GM18873 (cell line): ENCODE data around the gene VIPR2.

Experiments used
- ATAC-seq: cut with Tn5 transposase; IDR thresholded peaks from one replicate; pipeline ENCODE4 v1.9.1; 2021; ENCODE audit warnings: mild to moderate bottlenecking, moderate library complexity, moderate number of reproducible peaks; ENCODE audit not compliant: unreplicated experiment, low FRiP score

The VIPR2 gene

DNA sequence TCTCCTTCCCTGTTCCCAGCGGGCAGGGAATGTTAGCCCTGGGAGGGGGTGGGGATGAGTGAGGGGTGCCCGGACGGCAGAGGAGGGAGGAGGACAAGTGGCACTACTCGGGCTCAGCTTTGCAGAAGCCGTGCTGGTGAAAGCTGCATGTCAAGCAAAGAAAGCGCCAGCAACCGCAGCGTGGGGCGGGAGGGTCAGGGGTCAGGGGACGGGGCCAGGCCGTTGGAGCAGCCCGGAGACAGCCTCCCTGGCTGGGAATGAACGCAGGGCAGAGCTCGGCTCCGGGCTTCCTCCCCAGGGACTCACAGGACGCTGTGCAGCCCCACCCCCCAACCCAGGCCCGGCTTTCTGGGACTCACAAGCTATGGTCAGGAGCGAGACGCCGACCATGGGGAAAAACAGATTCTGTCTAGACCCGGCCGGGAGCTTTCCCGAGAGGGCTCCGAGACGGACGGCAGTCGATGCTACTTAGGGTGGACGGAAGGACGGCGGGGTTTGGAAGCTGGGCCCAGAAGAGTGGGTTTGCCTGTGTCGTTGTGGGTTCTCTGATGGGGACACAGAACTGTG, 113.4 kb downstream of the VIPR2 start:
- no peak for ATAC-seq

DNA sequence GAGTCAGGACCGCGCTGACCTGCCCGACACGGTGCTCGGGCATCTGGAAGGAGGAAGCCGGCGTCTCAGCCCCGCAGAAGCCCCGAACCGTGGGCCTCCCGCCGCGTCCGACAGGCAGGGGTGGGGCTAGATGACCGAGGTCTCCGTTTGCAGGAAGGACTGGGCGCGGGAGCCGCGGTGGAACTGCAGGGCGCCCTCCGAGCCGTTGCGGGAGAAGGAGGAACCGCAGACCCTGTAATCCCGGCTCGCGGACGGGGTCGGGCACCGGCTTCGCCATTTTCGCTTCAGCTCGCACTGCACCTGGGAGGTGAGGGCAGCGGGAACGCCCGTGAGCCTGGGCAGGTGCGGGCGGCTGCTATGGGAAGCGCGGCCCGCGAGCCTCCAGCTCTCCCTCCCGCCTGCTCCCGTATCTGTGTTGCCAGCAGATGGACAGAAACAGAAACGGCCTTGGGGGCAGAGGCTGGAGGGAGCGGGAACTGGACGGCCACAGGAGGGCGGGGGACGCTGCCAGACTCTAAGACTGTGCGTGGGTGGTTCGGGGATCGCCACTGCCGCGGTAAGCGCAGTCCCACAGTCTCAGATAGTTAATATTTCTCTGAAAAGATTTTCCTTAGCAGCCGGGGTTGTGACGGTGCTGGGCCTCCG, 114.1 kb downstream of the VIPR2 start:
- ATAC-seq = no peak

DNA sequence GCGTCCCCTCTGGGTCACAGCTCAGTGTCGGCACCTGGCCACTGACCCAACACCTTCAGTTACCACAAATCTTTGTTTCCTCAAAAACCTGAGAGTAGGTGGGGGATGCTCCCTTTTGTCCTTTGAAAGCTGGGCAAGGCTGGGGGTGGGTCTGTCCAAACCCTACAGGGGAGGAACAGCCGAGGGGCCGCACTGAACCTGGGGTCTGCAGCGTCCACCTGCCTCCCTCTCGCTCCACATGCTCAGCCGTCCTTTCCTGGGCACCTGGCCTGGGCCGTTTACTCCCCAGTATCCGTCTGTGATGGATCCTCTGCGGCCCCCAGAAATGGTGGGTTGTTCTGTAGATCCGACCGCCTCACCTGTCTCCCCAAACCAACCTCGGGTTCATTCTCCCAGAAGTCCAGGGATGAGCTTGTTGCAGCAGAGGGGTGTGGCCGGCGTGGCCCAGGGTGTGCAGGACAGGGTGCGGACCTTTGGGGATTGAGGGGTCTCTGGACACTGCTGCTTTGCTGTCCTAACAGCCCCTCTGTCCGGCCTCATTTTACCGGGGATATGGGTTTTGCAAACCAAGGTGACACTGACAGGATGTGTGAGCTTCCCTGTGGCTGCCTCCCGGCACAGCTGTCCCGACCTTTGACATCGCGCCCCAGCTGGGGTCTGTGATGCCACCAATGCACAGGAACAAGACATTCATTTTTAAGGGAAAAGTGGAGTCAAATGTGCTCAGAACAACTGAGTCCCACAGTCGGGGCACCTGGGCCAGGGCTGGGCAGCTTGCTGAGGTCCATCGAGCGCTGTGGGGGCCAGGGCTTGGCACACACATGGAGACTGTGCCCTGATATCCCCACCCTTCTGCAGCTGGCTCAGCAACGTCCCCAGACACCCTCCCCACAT, 115.9 kb downstream of the VIPR2 start:
- ATAC-seq = no peak

DNA sequence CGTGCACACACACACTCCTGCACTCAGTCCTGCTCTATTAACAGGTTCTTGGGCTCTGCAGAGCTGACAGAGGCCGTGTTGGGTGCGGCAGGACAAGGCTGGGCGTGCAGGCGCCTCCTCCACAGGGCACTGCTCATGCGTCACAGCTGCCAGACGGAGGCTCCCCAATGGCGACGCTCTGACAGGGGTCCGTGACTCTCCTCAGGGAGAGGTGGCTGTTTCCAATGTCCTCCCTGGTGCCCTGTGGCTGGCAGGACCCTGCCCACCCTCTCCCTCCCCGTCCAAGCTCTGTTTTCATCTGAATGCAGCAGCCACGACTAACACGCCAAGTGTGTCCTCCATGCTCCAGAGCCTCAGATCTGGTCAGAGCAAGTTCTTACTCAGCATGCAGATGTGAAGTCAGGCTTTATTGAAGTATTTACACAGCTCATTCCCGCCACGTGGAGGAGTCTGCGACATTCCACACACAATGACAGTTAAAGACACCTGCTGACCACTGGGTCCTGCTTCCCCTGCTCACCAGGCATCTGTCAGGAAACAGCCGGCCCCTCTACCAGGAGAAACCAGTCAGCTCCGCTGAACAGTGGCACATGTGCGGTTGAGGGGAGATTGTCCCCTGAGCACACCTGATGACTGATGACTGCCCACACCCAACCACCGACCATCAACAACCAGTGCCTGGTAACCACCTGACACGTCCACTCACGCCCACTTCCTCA, 116.7 kb downstream of the VIPR2 start:
- ATAC-seq = no peak

DNA sequence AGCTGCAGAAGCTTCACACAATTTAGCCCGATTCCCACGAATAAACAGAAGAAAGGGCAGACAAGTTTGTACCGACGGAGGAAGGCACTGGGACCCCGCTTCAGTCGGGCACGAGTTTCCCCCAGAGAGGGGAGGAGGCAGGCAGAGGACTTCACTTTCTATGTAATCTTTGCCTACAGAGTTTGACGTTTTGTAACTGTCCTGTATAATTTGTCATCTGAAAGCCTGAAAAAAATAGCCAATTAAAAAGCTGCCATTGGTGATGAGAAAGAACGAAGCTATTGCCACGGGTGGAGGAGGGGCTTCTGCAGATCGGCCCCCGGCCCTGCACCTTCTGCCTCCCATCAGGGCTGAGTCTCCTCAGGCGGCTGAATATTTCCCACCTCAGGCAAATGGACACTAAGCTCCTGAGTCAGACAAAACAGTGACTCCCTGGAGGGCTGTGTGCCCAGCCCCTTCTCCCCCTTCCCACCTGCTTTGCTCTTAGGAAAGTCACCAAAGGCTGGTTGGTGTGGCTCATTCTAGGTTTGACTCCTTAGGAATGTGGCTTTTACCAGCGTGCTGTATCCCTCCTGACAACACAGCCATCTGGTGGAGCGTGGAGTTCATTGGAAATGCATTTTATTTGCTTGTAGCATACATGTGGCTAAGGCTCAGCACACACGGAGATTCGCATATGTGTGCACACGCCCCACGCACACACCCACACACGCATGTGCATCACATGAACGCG, 117.4 kb downstream of the VIPR2 start:
- no peak for ATAC-seq

DNA sequence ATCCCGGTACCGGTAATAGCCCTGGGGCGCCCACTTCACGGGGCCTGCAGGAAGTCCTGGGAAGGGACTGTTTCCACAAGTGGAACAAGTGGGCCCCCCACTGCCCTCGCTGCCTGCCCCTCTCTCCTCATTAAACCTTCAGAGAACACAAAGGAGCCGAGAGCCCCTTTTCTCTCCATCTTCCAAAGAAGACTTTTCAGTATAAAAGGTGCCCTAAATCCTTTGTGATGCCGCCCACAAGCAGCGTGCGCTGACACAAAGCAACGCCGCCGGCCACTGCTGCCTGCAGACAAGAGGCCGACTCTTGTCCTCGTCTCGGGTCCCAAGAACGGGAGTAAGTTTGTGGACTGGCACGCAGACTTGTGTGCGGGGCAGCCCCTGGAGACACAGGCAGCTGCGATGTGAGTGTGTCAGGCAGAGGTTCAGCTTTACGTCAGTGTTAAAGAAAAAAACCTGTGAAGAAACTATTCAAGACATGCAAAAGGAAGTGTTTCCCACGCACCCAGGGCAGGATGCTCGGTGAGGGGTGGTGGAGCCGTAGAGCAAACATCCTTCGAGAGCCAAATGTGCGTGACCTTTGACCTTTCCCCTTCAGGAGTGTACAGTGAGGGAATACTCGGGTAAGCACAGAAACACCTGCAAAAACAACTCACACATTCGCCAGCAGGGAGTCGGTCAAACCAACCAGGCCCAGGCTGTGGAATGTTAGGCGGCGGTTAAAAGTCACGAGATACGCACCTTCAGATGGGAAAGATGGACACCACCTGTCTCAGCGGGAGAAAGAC, 118.2 kb downstream of the VIPR2 start:
- no peak for ATAC-seq

DNA sequence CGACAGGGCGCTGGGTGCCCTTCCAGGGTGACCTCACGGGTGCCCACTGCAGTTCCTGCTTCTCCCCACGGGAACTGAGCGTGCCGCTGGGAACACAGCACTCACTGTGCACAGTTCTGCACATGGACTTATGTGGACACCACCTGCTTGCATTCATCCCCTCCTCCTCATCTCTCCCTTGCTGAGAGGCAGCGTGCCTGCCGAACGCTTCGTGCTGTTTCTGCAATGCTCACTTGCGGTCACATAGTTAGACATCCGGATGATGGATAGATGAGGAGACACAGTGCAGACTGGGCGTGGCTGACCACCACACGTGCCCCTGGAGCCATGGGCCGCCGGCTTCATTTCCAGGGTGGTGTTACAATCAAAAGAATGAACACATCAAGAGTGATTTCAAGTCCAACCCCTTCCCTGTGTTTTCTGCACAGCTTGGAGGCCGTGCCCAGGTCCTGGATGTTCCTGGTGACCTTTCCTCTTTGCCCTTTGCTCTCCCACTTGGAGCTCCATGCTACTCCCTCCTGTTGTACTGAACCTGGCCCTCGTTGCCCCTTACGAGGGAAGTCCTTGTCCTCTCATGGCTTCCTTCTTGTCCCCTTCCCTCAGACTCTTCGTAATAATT, 119.4 kb downstream of the VIPR2 start:
- ATAC-seq = no peak

DNA sequence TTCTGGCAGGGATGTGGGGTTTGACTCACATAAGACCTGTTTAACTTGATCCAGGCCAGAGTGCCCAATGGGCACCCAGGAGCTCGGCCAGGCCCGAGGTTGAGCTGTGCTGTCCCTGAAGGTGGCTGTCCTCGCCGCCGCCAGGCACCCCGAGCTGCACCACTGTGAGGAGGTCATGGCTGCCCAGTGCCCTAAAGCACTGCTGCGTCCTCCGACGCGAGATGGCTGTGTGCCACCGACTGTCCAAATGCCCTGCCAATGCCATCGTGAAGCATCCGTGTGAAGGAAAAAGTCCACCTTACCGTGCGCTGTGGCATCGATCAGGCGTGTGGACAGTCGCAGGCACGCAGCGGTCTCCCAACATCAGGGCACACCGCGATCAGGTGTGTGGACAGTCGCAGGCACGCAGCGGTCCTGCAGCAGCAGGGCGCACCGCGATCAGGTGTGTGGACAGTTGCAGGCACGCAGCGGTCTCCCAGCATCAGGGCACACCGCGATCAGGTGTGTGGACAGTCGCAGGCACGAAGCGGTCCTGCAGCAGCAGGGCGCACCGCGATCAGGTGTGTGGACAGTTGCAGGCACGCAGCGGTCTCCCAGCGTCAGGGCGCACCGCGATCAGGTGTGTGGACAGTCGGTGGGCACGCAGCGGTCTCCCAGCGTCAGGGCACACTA, 120.3 kb downstream of the VIPR2 start:
- no peak for ATAC-seq

DNA sequence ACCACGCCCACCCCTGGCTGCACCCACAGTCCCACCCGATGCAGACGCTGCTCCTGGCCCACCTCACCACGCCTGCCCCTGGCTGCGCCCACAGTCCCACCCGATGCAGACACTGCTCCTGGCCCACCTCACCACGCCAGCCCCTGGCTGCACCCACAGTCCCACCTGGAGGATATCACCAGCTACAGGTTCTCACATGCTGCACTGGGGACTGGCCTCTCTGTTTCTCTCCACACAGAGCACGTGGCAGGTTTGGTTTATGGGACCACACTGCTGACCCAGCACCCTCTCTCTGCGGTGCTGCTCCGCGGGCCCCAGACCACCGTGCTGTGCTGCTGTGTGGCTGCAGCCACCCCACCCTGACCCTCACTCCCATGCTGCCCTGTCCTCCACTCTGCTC, 120.9 kb downstream of the VIPR2 start:
- ATAC-seq = no peak

DNA sequence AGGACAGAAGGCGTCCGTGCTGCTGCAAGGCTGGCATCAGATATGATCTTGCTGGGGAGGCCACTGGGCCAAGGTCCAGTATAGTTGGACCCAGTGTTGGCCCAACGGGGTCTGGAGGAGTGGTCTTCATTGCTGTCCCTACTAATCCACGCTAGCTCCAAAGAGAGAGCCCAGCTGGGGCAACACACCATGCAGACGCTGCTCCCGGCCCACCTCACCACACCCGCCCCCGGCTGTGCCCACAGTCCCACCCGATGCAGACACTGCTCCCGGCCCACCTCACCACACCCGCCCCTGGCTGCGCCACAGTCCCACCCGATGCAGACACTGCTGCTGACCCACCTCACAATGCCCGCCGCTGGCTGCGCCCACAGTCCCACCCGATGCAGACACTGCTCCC, 121.5 kb downstream of the VIPR2 start:
- no peak for ATAC-seq

DNA sequence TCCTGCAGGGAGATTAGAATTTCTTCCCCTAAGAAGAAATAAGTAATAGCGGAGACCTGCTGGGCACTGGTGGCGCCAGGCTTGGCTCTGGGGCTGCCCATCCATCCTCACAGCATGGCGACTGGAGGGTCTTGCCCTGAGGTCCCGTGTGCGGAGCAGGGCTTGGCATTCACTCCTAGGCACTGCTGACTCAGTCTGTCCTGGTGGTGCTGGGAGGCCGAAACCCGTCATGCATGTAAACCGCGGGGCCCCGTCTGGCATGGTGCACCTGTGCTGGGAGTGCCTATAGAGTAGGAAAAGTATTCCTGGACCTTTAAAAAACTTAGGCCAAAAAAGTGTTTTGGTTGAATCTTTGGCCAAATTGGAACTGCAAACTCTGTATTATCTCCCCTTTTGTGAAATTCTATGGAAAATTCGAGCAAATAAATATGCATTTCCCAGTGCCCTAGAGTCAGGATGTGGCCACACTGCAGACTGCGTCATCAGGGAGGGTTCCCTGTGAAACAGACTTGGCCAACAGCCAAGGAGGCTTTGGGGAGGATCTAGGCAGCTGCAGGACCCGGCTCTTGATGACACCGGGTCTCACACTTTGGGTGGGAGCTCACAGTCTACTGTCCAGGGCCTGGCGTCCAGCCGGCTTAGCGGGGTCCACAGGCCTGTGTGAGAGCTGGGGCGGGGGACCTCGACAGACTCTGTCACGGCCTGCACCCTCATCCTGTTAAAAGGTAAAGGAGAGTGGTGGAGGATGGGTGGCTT, 122.3 kb downstream of the VIPR2 start:
- ATAC-seq = no peak

DNA sequence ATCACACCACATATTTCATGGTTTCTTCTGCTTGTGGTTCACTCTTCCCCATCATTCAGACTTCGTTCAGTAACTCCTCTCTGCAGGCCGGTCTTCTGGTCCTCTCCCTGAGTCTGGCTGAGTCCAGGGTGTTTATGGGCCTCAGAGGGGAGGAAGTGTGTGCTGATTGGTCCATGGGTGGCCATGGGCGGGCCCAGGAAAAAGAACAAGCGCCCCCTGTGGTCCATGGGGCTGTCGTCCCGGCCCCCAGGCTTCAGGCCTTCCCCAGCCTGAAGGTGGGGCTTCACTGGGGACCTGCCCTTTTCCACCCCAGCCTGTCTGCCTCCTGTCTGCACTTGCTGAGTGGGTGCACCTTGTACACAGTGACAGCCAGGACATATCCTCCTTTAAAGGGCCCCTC, 123.7 kb downstream of the VIPR2 start:
- no peak for ATAC-seq

DNA sequence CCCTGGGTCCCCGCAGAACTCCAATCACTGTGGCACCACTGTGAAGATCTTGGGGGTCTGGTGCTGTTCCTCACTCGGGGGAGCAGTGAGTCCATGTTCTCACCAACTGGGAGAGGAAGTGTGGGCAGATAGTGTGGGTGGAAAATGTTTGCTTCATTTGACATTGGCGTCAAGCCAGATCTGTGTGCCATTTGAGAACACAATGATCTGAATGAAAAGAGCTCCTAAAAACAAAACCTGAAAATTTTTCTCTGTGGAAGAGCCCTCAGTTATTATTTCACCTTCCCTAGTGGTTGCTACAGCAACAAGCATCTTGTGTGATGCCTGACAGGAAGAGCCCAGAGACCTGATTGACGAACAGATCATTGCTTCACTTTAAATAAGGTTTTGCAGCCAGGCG, 125.6 kb downstream of the VIPR2 start:
- ATAC-seq = no peak

DNA sequence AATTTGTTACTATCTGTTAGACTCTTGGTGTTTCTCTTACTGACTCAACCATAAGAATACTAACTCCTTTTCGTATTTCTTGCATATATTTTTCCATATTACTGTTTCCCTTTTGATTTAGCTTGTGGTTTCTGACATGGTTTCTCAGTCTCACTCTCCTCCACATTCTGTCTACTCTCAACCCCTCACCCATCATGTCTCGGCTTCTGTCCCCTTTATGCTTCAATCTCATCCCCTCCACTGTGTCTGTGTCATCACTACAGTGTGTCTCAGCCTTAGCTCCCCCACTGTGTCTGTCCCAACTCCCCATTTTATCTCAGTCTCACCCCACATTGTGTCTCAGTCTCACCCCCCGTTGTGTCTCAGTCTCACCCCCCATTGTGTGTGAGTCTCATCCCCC, 126.9 kb downstream of the VIPR2 start:
- ATAC-seq = no peak

DNA sequence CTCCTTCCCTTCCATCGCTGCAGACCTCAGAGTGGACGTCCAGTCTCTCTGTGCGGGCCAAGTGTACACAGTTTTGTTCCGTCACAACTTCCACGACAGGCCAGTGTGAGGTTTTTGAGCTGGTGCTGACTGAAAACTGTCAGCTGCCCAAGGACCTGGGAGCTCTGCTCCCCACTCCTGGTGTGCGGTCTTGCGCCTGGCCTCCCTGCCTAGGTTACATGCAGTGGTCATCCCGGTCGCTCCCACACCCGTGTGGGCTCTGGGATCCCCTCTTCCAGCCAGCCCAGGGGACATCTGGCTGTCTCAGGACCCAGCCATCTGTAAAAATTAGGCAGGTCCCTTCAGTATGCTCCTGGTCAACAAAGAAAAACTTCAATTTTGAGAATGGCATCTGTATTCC, 127.5 kb downstream of the VIPR2 start:
- no peak for ATAC-seq

DNA sequence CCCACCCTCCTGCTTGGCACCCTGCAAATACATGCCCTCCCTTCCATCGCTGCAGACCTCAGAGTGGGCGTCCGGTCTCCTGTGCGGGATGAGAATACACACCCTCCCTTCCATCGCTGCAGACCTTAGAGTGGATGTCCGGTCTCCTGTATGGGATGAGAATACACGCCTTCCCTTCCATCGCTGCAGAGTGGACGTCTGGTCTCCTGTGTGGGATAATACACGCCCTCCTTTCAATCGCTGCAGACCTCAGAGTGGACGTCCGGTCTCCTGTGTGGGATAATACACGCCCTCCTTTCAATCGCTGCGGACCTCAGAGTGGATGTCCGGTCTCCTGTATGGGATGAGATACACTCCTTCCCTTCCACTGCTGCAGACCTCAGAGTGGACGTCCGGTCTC, 128.1 kb downstream of the VIPR2 start:
- no peak for ATAC-seq

DNA sequence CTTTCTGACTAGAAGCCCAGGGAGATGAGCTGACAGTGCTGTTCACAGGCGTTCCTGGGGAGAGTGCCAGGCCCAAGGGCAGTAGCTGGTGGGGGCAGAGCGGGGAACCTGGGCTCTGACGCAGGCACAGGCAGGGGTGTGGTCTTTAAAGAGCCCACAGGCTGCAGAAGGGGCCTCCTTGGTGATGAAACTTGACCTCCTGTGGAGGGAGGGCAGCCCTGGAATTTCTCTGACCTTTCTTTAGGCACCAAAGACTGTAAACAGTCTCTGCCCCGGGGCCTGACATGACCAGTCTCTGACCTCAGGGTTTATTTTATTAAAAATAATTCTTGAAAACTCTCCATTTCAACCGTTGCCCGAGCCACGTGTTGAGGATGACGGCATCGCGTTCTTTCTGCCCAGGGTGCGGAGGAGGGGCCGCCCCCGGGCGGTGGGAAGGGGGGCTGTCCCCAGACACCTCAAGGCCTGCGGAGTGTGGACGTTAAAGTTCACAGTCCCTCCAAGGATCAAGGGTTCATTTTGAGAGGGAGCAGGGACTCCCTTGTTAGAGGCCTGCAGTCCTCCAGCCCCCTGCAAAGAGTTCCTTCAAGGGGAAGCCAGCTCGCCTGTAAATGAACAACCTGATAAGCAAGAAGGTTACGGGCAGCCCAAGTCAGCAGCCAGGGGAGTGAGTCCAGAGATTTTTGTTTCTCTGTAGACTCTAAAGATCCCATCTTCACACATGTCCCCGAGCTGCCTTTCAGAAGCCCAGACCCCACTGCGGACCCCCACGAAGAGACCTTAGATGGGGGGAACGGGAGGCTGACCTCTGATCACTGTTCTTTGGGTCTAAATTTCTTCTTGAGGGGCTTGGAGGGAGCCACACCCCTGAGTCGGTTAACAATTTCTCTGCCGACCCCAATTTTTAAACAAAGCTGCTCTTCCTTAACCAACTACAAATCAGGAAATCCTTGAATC, 128.9 kb downstream of the VIPR2 start:
- ATAC-seq = no peak
